ENCODE results near the gene EXTL1.

Gene EXTL1

DNA sequence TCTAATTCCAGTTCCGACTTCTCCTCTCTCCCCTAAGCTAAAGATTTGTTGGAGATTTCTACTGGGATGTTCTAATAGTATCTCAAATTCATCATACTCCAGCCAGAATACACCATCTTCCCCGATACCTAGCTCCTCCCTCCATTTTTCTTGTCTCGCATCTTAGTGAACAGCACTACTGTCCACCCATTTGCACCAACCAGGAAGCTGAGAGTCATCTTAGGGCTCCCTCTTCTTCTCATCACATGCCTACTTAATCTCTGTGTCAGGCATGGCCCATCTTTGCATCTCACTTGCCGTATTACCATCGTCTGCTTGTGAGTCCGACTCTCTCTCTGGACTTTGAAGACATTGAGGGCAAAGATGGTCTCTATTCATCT, 49.4 kb downstream of the EXTL1 start:
- Histone ChIP-seq H3K4me1 (ENCODE audit: control insufficient read depth in 2 of 2, insufficient read depth in 1 of 2, low read depth in 1 of 2, low read length in 2 of 2) (no peaks in the 10 kb centered on the region), H2BK12ac (ENCODE audit: low read length) (no peak overlapping the region), H3K79me1 (ENCODE audit: low read depth, low read length) (no peaks in the 10 kb centered on the region), H3K9ac (ENCODE audit: low read depth, low read length, poor library complexity) (no peak overlapping the region), H3K36me3 (replicated peaks in 1 of 2; ENCODE audit: control insufficient read depth in 2 of 2, insufficient read depth in 2 of 2, low read length in 2 of 2) (no peaks in the 10 kb centered on the region), H2BK15ac (ENCODE audit: low read length) (no peak overlapping the region), H3K27ac (replicated peaks; ENCODE audit: low read length) (no peak overlapping the region), H2AK5ac (ENCODE audit: low read depth, low read length) (no peak overlapping the region), H2BK120ac (ENCODE audit: low read depth, low read length) (no peak overlapping the region), H3K9me3 (replicated peaks in 1 of 2; ENCODE audit: control insufficient read depth in 2 of 2, insufficient read depth in 1 of 2, low read depth in 1 of 2, low read length in 2 of 2) (no peaks in the 10 kb centered on the region), H3K4me2 (ENCODE audit: insufficient read depth, low read length, poor library complexity, severe bottlenecking) (no peak overlapping the region), H3K4me3 (ENCODE audit: low read length in 2 of 2) (no peak overlapping the region), H4K8ac (ENCODE audit: low read depth, low read length) (no peak overlapping the region), H3K18ac (ENCODE audit: low read length) (no peak overlapping the region), H3K4ac (ENCODE audit: low read length) (no peak overlapping the region), H4K91ac (ENCODE audit: low read depth, low read length, poor library complexity) (no peak overlapping the region), H2BK5ac (ENCODE audit: low read length) (no peak overlapping the region), H2AFZ (ENCODE audit: low read length) (no peak overlapping the region), H3K27me3 (ENCODE audit: control insufficient read depth in 3 of 3, insufficient read depth in 3 of 3, low read depth in 1 of 3, low read length in 3 of 3) (peaks cover 0 to 42% (median 0%) of the 10 kb centered on the region in 3 experiments), H3K23ac (ENCODE audit: low read depth, low read length, poor library complexity) (no peak overlapping the region), H3K14ac (ENCODE audit: low read length) (no peak overlapping the region)
- no peak for DNase-seq (ENCODE audit: low spot score)
- no CpG with 5 or more reads among the region's 6 CpGs for WGBS, 2 donors (ENCODE audit: extremely low coverage in 2 of 2, insufficient read length in 2 of 2, insufficient replicate concordance in 1 of 2)

DNA sequence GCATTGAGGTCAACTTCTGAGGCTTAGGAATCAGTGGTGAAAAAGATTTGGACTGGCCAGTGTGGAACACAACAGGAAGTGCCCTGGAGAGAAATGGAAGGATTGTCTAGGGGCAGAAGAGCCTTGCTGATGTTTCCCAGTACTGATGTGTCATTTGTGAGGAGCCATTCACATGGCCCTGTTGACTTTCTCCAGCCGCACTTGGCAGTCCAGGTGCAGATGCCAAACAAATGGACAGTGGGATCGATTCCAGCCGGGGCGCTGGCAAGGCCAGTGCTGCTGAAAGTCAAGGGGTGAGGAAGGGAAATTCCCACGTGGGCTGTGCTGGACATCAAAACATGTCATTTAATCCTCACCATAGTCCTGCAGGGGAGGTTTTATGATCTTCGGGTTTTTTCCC, 50.7 kb downstream of the EXTL1 start:
- no peak overlapping the region for H3K27ac ChIP-seq (replicated peaks; ENCODE audit: low read length)
- no peak overlapping the region for H3K9ac ChIP-seq (ENCODE audit: low read depth, low read length, poor library complexity)
- H3K18ac ChIP-seq (ENCODE audit: low read length), result no peak overlapping the region
- H4K8ac ChIP-seq (ENCODE audit: low read depth, low read length), result no peak overlapping the region
- no peak overlapping the region for H3K4me2 ChIP-seq (ENCODE audit: insufficient read depth, low read length, poor library complexity, severe bottlenecking)
- no peak overlapping the region for H2BK5ac ChIP-seq (ENCODE audit: low read length)
- no peaks in the 10 kb centered on the region for H3K36me3 ChIP-seq (replicated peaks in 1 of 2; ENCODE audit: control insufficient read depth in 2 of 2, insufficient read depth in 2 of 2, low read length in 2 of 2)
- no peak overlapping the region for H2AFZ ChIP-seq (ENCODE audit: low read length)
- no peak overlapping the region for H2AK5ac ChIP-seq (ENCODE audit: low read depth, low read length)
- no peak overlapping the region for H3K23ac ChIP-seq (ENCODE audit: low read depth, low read length, poor library complexity)
- no peak overlapping the region for H3K4me3 ChIP-seq (ENCODE audit: low read length in 2 of 2)
- H4K91ac ChIP-seq (ENCODE audit: low read depth, low read length, poor library complexity), result no peak overlapping the region
- H2BK120ac ChIP-seq (ENCODE audit: low read depth, low read length), result no peak overlapping the region
- no peak overlapping the region for H3K4ac ChIP-seq (ENCODE audit: low read length)
- H3K14ac ChIP-seq (ENCODE audit: low read length), result no peak overlapping the region
- WGBS, 2 donors (ENCODE audit: extremely low coverage in 2 of 2, insufficient read length in 2 of 2, insufficient replicate concordance in 1 of 2), result no CpG with 5 or more reads among the region's 6 CpGs
- no peaks in the 10 kb centered on the region for H3K9me3 ChIP-seq (replicated peaks in 1 of 2; ENCODE audit: control insufficient read depth in 2 of 2, insufficient read depth in 1 of 2, low read depth in 1 of 2, low read length in 2 of 2)
- H2BK15ac ChIP-seq (ENCODE audit: low read length), result no peak overlapping the region
- no peaks in the 10 kb centered on the region for H3K79me1 ChIP-seq (ENCODE audit: low read depth, low read length)
- H3K27me3 ChIP-seq (ENCODE audit: control insufficient read depth in 3 of 3, insufficient read depth in 3 of 3, low read depth in 1 of 3, low read length in 3 of 3), result peaks cover 0 to 29% (median 0%) of the 10 kb centered on the region in 3 experiments
- H2BK12ac ChIP-seq (ENCODE audit: low read length), result no peak overlapping the region
- DNase-seq (ENCODE audit: low spot score), result no peak
- H3K4me1 ChIP-seq (ENCODE audit: control insufficient read depth in 2 of 2, insufficient read depth in 1 of 2, low read depth in 1 of 2, low read length in 2 of 2), result no peaks in the 10 kb centered on the region

DNA sequence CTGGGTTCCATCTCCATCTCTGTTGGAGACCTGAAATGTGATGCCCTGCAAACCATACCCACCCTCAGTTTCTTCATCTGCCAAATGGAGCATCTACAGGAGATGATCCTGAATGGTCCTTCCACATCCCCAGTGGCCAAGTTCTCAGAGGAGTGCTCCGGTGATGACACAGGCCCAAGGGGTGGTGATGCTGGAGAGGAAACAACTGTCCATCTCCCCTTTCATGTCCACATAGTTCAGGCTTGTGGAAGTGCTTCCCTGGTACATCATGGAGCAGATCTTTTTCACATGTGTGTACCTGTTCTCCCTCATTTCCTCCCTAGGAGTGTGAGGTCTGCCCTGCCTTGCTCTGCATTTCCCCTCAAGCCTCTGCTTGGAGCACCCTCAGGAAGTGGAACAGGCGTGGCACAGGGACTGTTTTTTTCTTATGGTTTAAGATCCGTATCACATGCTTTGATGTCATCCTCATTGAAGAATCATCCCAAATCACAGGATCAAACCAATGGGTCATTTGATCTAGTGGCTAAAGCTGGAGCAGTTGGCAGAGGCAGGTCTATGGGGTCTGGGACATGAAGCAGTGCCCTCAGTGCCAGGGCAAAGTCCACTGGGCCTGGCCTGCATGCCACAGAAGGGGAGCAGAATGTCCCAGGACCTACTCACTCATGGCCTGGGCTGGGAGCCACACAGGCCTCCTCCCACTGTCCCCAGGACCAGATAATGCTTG, 54.0 kb downstream of the EXTL1 start:
- Histone ChIP-seq H4K8ac (ENCODE audit: low read depth, low read length) (no peak overlapping the region), H3K9me3 (replicated peaks in 1 of 2; ENCODE audit: control insufficient read depth in 2 of 2, insufficient read depth in 1 of 2, low read depth in 1 of 2, low read length in 2 of 2) (no peaks in the 10 kb centered on the region), H3K4me3 (ENCODE audit: low read length in 2 of 2) (no peak overlapping the region), H2BK5ac (ENCODE audit: low read length) (no peak overlapping the region), H3K27me3 (ENCODE audit: control insufficient read depth in 3 of 3, insufficient read depth in 3 of 3, low read depth in 1 of 3, low read length in 3 of 3) (peaks cover 0 to 27% (median 0%) of the 10 kb centered on the region in 3 experiments), H3K79me1 (ENCODE audit: low read depth, low read length) (no peaks in the 10 kb centered on the region), H3K4me1 (ENCODE audit: control insufficient read depth in 2 of 2, insufficient read depth in 1 of 2, low read depth in 1 of 2, low read length in 2 of 2) (peaks cover 0 to 4% of the 10 kb centered on the region in 2 donors), H3K18ac (ENCODE audit: low read length) (no peak overlapping the region), H2AFZ (ENCODE audit: low read length) (no peak overlapping the region), H3K14ac (ENCODE audit: low read length) (no peak overlapping the region), H2AK5ac (ENCODE audit: low read depth, low read length) (no peak overlapping the region), H2BK120ac (ENCODE audit: low read depth, low read length) (no peak overlapping the region), H4K91ac (ENCODE audit: low read depth, low read length, poor library complexity) (no peak overlapping the region), H3K36me3 (replicated peaks in 1 of 2; ENCODE audit: control insufficient read depth in 2 of 2, insufficient read depth in 2 of 2, low read length in 2 of 2) (no peaks in the 10 kb centered on the region), H3K4ac (ENCODE audit: low read length) (no peak overlapping the region), H3K23ac (ENCODE audit: low read depth, low read length, poor library complexity) (no peak overlapping the region), H2BK12ac (ENCODE audit: low read length) (no peak overlapping the region), H3K27ac (replicated peaks; ENCODE audit: low read length) (no peak overlapping the region), H3K4me2 (ENCODE audit: insufficient read depth, low read length, poor library complexity, severe bottlenecking) (no peak overlapping the region), H2BK15ac (ENCODE audit: low read length) (no peak overlapping the region), H3K9ac (ENCODE audit: low read depth, low read length, poor library complexity) (no peak overlapping the region)
- DNase-seq (ENCODE audit: low spot score), result no peak
- no CpG with 5 or more reads among the region's 3 CpGs for WGBS, 2 donors (ENCODE audit: extremely low coverage in 2 of 2, insufficient read length in 2 of 2, insufficient replicate concordance in 1 of 2)

DNA sequence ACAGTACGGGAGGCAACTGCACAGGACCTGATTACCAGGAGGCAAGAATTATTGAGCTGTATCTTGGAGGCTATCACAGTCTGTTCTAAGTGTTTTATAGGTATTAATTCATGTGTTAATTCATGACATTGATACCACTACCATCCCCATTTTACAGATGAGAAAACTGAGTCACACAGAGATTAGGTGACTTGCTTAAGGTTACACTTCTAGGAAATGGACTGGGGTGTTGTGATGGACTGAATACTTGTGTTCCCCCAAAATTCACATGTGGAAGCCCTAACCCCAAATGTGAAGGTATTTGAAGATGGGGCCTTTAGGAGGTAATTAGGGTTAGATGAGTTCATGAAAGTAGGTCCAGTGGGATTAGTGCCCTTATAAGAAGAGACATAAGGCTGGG, 55.9 kb downstream of the EXTL1 start:
- Histone ChIP-seq H3K14ac (ENCODE audit: low read length) (no peak overlapping the region), H3K23ac (ENCODE audit: low read depth, low read length, poor library complexity) (no peak overlapping the region), H2AFZ (ENCODE audit: low read length) (no peak overlapping the region), H3K36me3 (replicated peaks in 1 of 2; ENCODE audit: control insufficient read depth in 2 of 2, insufficient read depth in 2 of 2, low read length in 2 of 2) (no peaks in the 10 kb centered on the region), H3K79me1 (ENCODE audit: low read depth, low read length) (no peaks in the 10 kb centered on the region), H2BK15ac (ENCODE audit: low read length) (no peak overlapping the region), H3K27me3 (ENCODE audit: control insufficient read depth in 3 of 3, insufficient read depth in 3 of 3, low read depth in 1 of 3, low read length in 3 of 3) (peaks cover 0 to 20% (median 0%) of the 10 kb centered on the region in 3 experiments), H3K4me3 (ENCODE audit: low read length in 2 of 2) (no peak overlapping the region), H3K18ac (ENCODE audit: low read length) (no peak overlapping the region), H2BK12ac (ENCODE audit: low read length) (no peak overlapping the region), H3K27ac (replicated peaks; ENCODE audit: low read length) (no peak overlapping the region), H4K8ac (ENCODE audit: low read depth, low read length) (no peak overlapping the region), H3K9me3 (replicated peaks in 1 of 2; ENCODE audit: control insufficient read depth in 2 of 2, insufficient read depth in 1 of 2, low read depth in 1 of 2, low read length in 2 of 2) (no peaks in the 10 kb centered on the region), H4K91ac (ENCODE audit: low read depth, low read length, poor library complexity) (no peak overlapping the region), H3K9ac (ENCODE audit: low read depth, low read length, poor library complexity) (no peak overlapping the region), H2BK5ac (ENCODE audit: low read length) (no peak overlapping the region), H3K4me1 (ENCODE audit: control insufficient read depth in 2 of 2, insufficient read depth in 1 of 2, low read depth in 1 of 2, low read length in 2 of 2) (peaks cover 0 to 4% of the 10 kb centered on the region in 2 donors), H2BK120ac (ENCODE audit: low read depth, low read length) (no peak overlapping the region), H3K4me2 (ENCODE audit: insufficient read depth, low read length, poor library complexity, severe bottlenecking) (no peak overlapping the region), H3K4ac (ENCODE audit: low read length) (no peak overlapping the region), H2AK5ac (ENCODE audit: low read depth, low read length) (no peak overlapping the region)
- no CpG with 5 or more reads among the region's 1 CpG for WGBS, 2 donors (ENCODE audit: extremely low coverage in 2 of 2, insufficient read length in 2 of 2, insufficient replicate concordance in 1 of 2)
- DNase-seq (ENCODE audit: low spot score), result no peak

Measured in neuronal stem cell (in vitro differentiated cells).